ENCODE measurements around the gene SH3D21. TPM values are rescaled to one million over a fixed set of nuclear protein-coding genes. Genes with fewer than 3 reads are reported as not detected.

SH3D21 gene
- total and polyA plus RNA-seq, 5 donors: 2.5 to 4.7 (median 4.1) TPM

DNA sequence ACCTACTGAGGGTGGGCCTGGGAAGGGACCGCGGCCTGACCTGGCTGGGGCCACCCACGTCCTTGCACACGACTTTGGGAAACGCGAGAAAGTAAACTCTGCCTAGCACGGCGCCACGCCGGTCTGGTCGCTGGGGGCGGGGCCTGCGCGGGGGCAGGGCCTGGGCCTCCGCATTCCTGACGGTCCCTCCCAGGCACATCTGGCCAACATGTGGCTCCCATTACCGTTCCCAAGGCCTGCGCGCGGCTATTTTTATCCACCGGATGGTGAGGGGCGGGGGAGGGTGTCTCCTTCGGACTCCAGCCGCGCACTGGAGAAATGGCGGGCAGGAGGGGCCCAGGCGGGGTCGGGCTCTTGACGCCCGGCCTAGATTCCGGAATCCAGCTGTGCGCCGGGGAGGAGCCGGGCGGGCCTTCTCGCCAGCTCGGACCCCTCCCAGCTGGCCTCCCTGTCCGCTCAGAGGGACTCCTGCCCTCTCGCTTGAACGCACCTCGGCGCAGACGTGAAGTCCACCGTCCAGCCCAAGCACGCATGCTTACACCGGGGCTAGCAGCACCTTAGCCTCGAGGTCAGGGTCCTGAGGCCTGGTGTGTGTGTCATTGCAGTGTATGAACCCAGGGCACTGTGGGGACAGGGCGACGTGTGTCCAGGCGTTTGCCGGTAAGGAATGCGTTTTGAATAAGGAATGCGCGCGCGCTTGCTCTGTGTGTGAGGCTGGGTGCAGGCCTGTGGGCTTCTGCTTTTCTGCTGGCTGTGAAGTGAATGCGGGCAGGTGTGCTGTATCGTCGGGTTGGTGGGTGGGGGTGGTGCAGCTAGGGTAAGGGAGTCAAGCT, 15.2 kb downstream of the SH3D21 start:
- Histone ChIP-seq H3K9me3 (ENCODE audit: control insufficient read depth, low read length) (no peaks in the 10 kb centered on the region), H3K4me1 (ENCODE audit: control insufficient read depth, insufficient read depth, low read length) (peaks cover 2% of the 10 kb centered on the region), H3K4me3 (ENCODE audit: low read length) (peak overlapping the region; percentile 18), H3K27me3 (ENCODE audit: control insufficient read depth, insufficient read depth) (no peaks in the 10 kb centered on the region), H3K27ac (ENCODE audit: low read length) (peak overlapping the region; percentile 24)
- intact Hi-C loops (cut with DNase I): no loop called here
- peak; percentile 52 to 61 for ATAC-seq
- peak; percentile 83 to 93 (median 93) for DNase-seq
- 21% methylated on average over 59 of the region's 59 CpGs for WGBS

GRCh38 chr1:36322041-36322785, 16.0 kb downstream of the SH3D21 start:
- Histone ChIP-seq H3K4me3 (ENCODE audit: low read length) (peak overlapping the region; percentile 94), H3K9me3 (ENCODE audit: control insufficient read depth, low read length) (no peaks in the 10 kb centered on the region), H3K4me1 (ENCODE audit: control insufficient read depth, insufficient read depth, low read length) (peaks cover 2% of the 10 kb centered on the region), H3K27me3 (ENCODE audit: control insufficient read depth, insufficient read depth) (no peaks in the 10 kb centered on the region), H3K27ac (ENCODE audit: low read length) (peak overlapping the region; percentile 34)
- 44% methylated on average over 67 of the region's 67 CpGs for WGBS
- ATAC-seq: peak; percentile 0 to 4
- intact Hi-C loops (cut with DNase I): no loop called here
- DNase-seq: peak; percentile 39 to 78 (median 73)

- peak overlapping the region; percentile 94 for H3K4me3 ChIP-seq (ENCODE audit: low read length)
- intact Hi-C loops (cut with DNase I): no loop called here
- peaks cover 2% of the 10 kb centered on the region for H3K4me1 ChIP-seq (ENCODE audit: control insufficient read depth, insufficient read depth, low read length)
- ATAC-seq (peak; percentile 30 to 41), DNase-seq (peak; percentile 66 to 87 (median 85))
- peak overlapping the region; percentile 80 for H3K27ac ChIP-seq (ENCODE audit: low read length)
- no peaks in the 10 kb centered on the region for H3K27me3 ChIP-seq (ENCODE audit: control insufficient read depth, insufficient read depth)
- H3K9me3 ChIP-seq (ENCODE audit: control insufficient read depth, low read length): no peaks in the 10 kb centered on the region
- 4% methylated on average over 83 of the region's 83 CpGs for WGBS
These were observed 16.8 kb downstream of the SH3D21 start for GRCh38 chr1:36322786-36323635.

DNA sequence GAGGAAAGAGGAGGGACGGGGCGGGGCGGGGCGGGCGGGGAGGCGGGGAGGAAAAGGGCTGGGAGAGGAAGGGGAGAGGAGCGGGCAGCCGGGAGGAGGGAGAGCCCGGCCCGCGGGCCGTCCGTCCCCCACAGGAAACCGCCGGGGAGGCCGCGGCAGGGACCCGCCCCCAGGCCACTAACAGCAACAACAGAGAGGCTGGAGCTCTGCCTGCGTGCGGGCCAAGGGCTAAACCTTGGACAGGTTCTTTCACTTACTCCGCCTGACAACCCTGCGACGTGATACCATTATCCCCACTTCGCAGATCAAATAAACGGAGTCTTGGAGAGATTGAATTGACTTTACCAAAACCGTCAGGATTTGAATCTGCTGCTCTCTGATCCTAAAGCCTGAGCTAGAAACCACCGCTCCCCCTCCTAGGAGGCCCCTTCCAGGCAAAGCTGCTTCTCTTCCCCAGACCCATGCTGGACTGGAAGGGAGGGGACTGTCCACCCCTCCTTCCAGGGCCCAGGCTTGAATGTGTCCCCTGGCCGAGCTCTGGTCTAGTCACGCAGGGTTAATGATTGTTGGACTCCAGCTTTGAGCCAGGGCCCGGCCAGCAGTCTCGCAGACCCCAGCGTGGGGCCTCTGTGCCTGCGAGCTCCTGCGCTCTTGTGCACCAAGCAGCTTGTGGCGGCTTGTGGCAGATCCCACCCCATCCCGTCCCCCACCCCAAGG, 17.6 kb downstream of the SH3D21 start, which contains the start of gene EVA1B:
EVA1B (minus strand) TSS at position 10 of the 717 bp plus-strand sequence. CDS start 608 bp downstream, outside the sequence.
- 2% methylated on average over 34 of the region's 36 CpGs for WGBS
- H3K4me3 ChIP-seq (ENCODE audit: low read length): peak within 1 kb of the TSS; percentile 94
- ATAC-seq (peak; percentile 75 to 79), DNase-seq (peak; percentile 86 to 96 (median 95))
- H3K4me1 ChIP-seq (ENCODE audit: control insufficient read depth, insufficient read depth, low read length): peaks cover 5% of the 10 kb centered on the region
- no peaks in the 10 kb centered on the region for H3K9me3 ChIP-seq (ENCODE audit: control insufficient read depth, low read length)
- intact Hi-C loops (cut with DNase I): no loop called here
- H3K27ac ChIP-seq (ENCODE audit: low read length): peak within 1 kb of the TSS; percentile 80
- H3K27me3 ChIP-seq (ENCODE audit: control insufficient read depth, insufficient read depth): no peaks in the 10 kb centered on the region

- WGBS: 15% methylated on average over 9 of the region's 9 CpGs
- ATAC-seq (no peak), DNase-seq (peak in 1 of 3 donors; percentile 66)
- intact Hi-C loops (cut with DNase I): no loop called here
- H3K27me3 ChIP-seq (ENCODE audit: control insufficient read depth, insufficient read depth): no peaks in the 10 kb centered on the region
- peak overlapping the region; percentile 7 for H3K27ac ChIP-seq (ENCODE audit: low read length)
- H3K4me1 ChIP-seq (ENCODE audit: control insufficient read depth, insufficient read depth, low read length): peaks cover 7% of the 10 kb centered on the region
- no peak overlapping the region for H3K4me3 ChIP-seq (ENCODE audit: low read length)
- no peaks in the 10 kb centered on the region for H3K9me3 ChIP-seq (ENCODE audit: control insufficient read depth, low read length)
These were observed 18.2 kb downstream of the SH3D21 start for GRCh38 chr1:36324353-36324703.

DNA sequence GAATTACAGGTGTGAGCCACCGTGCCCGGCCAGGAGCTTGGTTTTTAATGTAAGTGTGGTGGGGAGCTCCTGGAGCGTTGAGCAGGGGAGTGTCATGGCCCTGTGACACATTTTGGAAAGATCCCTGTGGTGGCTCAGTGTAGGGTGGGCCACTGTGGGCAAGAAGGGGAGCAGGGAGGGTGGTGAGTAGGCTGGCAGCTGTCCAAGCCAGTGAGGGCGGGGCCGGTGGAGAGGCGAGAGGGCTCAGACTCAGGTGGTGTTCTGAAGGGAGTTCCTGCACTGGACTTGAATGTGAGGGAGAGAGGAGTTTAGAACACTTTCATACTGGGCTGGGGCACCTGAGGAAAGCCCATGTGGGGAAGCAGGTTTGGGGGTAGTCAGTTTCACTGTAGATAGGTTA, 20.3 kb downstream of the SH3D21 start:
- ATAC-seq: no peak
- H3K9me3 ChIP-seq (ENCODE audit: control insufficient read depth, low read length): no peaks in the 10 kb centered on the region
- intact Hi-C loops (cut with DNase I): no loop called here
- DNase-seq: peak in 1 of 3 donors; percentile 67
- no peaks in the 10 kb centered on the region for H3K27me3 ChIP-seq (ENCODE audit: control insufficient read depth, insufficient read depth)
- 67% methylated on average over 6 of the region's 6 CpGs for WGBS
- no peak overlapping the region for H3K27ac ChIP-seq (ENCODE audit: low read length)
- H3K4me1 ChIP-seq (ENCODE audit: control insufficient read depth, insufficient read depth, low read length): peaks cover 10% of the 10 kb centered on the region
- H3K4me3 ChIP-seq (ENCODE audit: low read length): no peak overlapping the region

DNA sequence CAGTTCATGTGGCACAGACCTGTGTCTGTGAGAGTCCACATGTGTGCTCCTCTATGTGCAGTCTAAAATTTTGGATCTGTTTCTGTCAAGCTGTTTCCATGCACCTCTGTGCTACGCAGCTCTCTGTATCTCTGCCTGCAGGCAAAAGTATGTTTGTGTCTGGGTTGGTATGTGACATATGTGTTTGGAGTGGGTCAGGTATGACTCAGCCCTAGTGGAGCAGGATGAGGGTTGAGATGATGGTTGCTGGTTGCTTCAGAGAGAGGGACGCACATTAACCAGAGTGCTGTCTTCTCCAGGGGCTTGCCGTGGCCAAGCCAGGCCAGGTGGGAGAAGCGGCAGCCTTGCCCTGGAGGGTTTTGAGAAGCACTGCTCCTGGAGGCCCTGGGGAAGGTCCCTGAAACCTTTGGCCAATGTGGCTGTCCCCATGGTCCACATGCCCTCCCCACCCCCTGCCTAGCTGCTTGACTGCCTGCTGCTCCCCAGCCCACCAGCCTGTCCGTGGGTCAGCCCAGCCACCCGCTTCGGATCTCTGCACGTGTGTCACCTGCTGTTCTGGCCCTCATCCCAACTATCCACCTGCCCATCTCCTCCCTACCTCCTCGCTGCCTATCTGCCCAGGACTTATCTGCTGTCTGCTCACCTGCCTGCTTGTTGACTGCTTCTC, 21.4 kb downstream of the SH3D21 start:
- Histone ChIP-seq H3K27me3 (ENCODE audit: control insufficient read depth, insufficient read depth) (no peaks in the 10 kb centered on the region), H3K27ac (ENCODE audit: low read length) (no peak overlapping the region), H3K4me3 (ENCODE audit: low read length) (no peak overlapping the region), H3K4me1 (ENCODE audit: control insufficient read depth, insufficient read depth, low read length) (peaks cover 7% of the 10 kb centered on the region), H3K9me3 (ENCODE audit: control insufficient read depth, low read length) (no peaks in the 10 kb centered on the region)
- ATAC-seq: no peak
- intact Hi-C loops (cut with DNase I): no loop called here
- WGBS: 90% methylated on average over 9 of the region's 9 CpGs
- DNase-seq: peak in 1 of 3 donors; percentile 40

DNA sequence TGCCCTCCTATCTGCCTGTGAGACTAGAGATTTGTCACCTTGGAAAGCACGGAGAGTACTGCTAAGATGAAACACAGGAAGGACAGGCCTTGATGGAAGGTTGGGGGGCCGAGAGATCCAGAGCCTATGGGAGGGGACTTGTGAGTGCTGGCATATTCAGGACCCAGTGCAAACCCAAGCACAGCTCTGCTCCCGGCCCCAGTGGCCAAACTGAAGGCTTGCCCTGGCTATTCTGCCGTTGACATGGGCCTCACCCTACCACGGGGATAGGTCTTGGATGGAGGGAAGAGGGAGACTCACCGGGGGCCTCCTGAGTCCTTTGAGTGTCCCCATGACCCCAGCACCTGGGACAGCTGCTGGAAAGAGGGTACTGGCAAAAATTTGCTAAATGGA, 21.9 kb downstream of the SH3D21 start:
- H3K9me3 ChIP-seq (ENCODE audit: control insufficient read depth, low read length): no peaks in the 10 kb centered on the region
- peaks cover 7% of the 10 kb centered on the region for H3K4me1 ChIP-seq (ENCODE audit: control insufficient read depth, insufficient read depth, low read length)
- ATAC-seq (no peak), DNase-seq (peak in 1 of 3 donors; percentile 25)
- H3K27ac ChIP-seq (ENCODE audit: low read length): no peak overlapping the region
- 88% methylated on average over 6 of the region's 6 CpGs for WGBS
- H3K27me3 ChIP-seq (ENCODE audit: control insufficient read depth, insufficient read depth): no peaks in the 10 kb centered on the region
- no peak overlapping the region for H3K4me3 ChIP-seq (ENCODE audit: low read length)
- intact Hi-C loops (cut with DNase I): no loop called here

DNA sequence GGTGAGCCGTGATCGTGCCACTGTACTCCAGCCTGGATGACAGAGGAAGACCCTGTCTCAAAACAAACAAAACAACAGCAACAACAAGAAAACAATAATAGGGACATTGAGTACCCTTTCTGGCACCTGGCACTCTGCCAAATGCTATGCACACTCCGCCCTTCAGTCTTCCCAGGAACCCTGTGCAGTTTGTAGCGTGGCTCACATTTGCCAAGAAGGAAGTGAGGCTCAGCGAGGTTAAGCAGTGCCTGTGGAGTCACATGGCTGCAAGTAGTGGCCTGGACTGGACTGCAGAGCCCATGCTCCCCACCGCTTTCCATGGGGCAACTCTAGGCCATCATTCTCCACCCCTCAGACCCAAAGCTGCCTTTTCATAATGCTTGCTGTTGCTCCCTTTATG, 22.5 kb downstream of the SH3D21 start:
- peak; percentile 55 to 73 for ATAC-seq
- peaks cover 7% of the 10 kb centered on the region for H3K4me1 ChIP-seq (ENCODE audit: control insufficient read depth, insufficient read depth, low read length)
- no peaks in the 10 kb centered on the region for H3K27me3 ChIP-seq (ENCODE audit: control insufficient read depth, insufficient read depth)
- intact Hi-C loops (cut with DNase I): no loop called here
- H3K27ac ChIP-seq (ENCODE audit: low read length): no peak overlapping the region
- H3K9me3 ChIP-seq (ENCODE audit: control insufficient read depth, low read length): no peaks in the 10 kb centered on the region
- no peak overlapping the region for H3K4me3 ChIP-seq (ENCODE audit: low read length)
- DNase-seq: peak; percentile 60 to 79 (median 62)
- WGBS: 55% methylated on average over 6 of the region's 6 CpGs

DNA sequence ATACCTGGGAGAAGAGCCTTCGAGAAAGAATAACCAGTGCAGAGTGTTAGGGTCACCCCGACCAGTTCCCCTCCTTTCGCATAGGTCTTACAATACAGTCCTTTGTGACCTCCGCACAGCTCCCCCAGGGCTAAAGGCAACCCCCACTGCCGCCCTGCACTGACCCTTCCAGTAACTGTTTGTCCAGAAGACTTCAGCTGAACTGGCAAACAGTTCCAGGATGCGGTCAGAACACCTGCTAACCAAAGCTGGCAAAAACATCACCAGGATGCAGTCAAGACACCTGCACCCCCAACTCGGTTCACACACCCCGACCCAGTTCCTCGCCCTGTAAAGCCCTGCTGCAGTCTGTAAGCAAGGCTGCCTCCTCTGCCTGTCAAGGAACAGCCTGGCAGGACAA, 23.6 kb downstream of the SH3D21 start:
- intact Hi-C loops (cut with DNase I): no loop called here
- ATAC-seq: no peak
- no peak for DNase-seq
- H3K4me3 ChIP-seq (ENCODE audit: low read length): no peak overlapping the region
- H3K27ac ChIP-seq (ENCODE audit: low read length): no peak overlapping the region
- H3K27me3 ChIP-seq (ENCODE audit: control insufficient read depth, insufficient read depth): no peaks in the 10 kb centered on the region
- H3K4me1 ChIP-seq (ENCODE audit: control insufficient read depth, insufficient read depth, low read length): peaks cover 7% of the 10 kb centered on the region
- H3K9me3 ChIP-seq (ENCODE audit: control insufficient read depth, low read length): no peaks in the 10 kb centered on the region
- 89% methylated on average over 9 of the region's 9 CpGs for WGBS

Data from right cardiac atrium (tissue), 5 donors.